ENCODE results near the gene OR51B6.
"Not testable (repeated sequence)": the region's sequence is repeated elsewhere in the genome, so short reads cannot be mapped to it uniquely, and the experiment has no call there.

The OR51B6 gene

DNA sequence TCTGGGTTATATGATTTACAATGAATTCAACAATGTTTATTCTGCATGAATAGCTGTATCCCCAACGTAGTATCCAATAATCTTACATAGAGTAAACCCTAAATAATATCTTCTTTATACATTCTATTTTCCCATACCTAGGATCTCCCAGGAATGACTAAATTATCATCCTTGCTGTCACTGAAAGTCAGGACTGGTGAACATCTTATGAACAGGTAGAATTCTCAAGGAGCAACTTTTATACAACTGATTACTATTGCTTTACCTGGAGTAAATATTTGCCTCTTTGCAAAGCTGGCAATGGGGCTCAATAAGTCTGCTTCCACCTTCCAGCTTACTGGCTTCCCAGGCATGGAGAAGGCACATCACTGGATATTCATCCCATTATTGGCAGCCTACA is at the start of gene OR51B6:
Gene OR51B6 (plus strand): TSS at position 301 of the 400 bp plus-strand sequence. CDS start 0 bp downstream, at position 301.
- in situ Hi-C loops (cut with MboI; ENCODE audit: low sequenced_read_pairs), result no loop called here

DNA sequence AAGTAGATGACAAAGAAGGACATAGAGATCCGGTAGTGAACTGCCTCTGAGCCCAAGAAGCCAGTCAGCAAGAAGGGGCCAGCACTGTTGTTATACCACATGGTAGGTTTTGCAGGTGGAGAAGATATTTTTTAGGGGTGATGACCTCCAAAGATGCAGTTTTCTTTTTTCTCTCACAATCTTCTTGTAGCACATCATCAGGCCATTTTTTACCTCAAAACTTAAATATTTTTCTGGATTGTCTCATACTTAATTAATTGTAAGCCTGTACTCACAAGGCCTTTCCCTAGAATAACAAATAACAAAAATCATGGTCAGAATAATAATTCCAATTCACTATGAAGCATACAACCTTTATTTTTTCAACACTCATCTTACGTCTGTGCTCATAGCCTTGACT is 49.5 kb upstream of the OR51B6 start, which contains the start of gene OR51B4:
Gene OR51B4 (minus strand): TSS at position 101 of the 400 bp plus-strand sequence. CDS start 0 bp downstream, at position 101.
- in situ Hi-C loops (cut with MboI; ENCODE audit: low sequenced_read_pairs), result no loop called here

DNA sequence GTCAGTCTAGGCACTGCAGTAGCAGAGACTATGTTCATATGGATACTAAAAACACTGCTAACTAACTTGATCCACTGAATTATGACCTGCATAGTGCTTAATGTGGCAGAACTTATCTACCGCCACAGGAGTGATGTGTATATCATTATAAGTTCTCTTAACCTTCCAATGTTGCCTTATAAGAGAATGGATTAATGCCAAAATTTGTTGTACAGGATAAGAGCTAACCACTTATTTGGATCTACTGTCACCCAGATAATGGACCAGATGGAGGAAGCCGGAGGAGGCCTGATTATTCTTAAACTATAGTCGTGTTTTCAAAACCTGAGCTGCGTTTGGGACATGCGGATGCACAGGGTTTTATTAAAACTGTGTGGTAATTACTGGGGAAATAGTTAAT is 47.7 kb upstream of the OR51B6 start:
- in situ Hi-C loops (cut with MboI; ENCODE audit: low sequenced_read_pairs), result no loop called here

GRCh38 chr11:5304046-5304445 is 47.3 kb upstream of the OR51B6 start:
- in situ Hi-C loops (cut with MboI; ENCODE audit: low sequenced_read_pairs), result no loop called here

DNA sequence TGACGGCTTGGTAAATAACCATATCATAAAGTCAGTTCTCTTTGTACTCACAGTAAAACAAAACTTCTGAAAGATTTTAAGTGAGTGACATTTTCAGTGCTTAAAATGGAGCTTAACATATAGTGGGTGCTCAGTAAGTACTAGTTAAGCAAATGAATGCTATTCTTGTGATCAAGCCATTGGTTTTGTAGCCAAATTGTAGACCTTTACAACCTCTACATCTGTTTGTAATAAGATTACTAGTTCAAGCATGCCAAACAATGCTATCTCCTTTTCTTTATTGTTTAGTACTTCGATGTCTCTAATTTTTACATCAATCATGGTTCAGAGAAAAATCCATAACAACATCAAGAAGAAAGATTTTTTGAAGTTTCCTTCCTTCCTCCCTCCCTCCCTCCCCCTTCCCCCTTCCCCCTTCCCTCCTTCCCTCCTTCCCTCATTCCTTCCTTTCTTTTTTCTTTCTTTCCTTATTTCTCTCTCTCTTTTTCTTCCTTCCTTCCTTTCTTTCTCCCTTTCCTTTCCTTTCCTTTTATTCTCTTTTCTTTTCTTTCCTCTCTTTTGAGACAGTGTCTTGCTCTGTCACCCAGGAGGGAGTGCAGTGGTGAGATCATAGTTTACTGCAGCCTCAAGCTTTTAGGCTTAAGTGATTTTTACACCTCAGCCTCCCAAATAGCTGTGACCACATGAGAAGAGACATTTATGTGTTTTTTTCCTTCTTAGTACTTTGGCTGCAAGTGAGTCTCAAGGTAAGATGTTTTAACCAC is 43.9 kb upstream of the OR51B6 start:
- in situ Hi-C loops (cut with MboI; ENCODE audit: low sequenced_read_pairs), result no loop called here

- in situ Hi-C loops (cut with MboI; ENCODE audit: low sequenced_read_pairs), result no loop called here
Measured at GRCh38 chr11:5310423-5310822, 40.9 kb upstream of the OR51B6 start.

DNA sequence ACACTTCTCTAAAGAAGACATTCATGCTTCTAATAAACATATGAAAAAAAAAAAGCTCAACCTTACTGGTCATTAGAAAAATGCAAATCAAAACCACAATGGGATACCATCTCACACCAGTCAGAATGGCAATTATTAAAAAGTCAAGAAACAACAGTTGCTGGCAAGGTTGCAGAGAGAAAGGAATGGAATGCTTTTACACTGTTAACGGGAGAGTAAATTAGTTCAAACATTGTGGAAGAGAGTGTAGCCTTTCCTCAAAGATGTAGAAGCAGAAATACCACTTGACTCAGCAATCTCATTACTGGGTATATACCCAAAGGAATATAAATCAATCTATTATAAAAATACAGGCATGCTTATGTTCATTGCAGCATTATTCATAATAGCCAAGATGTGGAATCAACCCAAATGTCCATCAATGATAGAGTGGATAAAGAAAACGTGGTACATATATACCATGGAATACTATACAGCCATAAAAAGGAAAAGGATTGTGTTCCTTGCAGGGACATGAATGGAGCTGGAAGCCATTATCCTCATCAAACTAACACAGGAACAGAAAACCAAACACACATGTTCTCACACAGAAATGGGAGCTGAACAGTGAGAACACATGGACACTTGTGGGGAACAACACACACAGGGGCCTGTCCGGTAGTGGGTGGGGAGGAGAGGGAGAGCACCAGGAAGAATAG is 37.8 kb upstream of the OR51B6 start:
- in situ Hi-C loops (cut with MboI; ENCODE audit: low sequenced_read_pairs), result not testable (repeated sequence)

DNA sequence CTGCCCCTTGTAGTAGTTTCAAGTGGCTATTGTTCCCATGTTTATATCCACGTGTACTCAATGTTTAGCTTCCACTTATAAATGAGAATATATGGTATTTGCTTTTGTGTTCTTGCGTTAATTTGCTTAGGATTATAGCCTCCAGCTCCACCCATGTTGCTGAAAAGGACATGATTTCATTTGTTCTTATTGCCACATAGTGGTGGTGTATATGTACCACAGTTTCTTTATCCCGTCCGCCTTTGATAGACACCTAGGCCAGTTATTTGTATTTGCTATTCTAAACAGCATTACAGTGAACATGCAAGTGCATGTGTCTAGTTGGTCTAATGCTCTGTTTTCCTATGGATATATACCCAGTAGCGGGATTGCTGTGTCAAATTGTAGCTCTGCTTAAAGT is 34.0 kb upstream of the OR51B6 start:
- in situ Hi-C loops (cut with MboI; ENCODE audit: low sequenced_read_pairs), result no loop called here

DNA sequence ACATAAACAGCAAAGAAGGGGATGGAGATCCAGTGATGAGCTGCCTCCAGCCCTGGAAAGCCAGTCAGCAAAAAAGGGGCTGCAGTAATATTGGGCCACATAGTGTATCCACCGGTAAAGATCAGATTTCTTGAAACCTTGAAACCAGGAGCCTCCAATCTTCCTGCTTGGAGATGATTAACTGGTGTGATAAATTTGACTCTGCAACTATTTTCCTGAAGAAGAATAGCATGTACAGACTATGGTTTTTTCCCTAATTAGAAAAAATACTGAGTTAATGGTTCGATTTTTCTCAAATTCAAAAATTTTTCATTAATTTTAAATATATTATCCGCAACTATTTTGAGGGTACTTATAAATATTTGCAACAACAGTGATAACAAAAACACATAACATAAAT is 27.1 kb upstream of the OR51B6 start, which contains the start of gene OR51B2:
Gene OR51B2 (minus strand): TSS at position 101 of the 400 bp plus-strand sequence. CDS start 0 bp downstream, at position 101.
- in situ Hi-C loops (cut with MboI; ENCODE audit: low sequenced_read_pairs), result no loop called here

- in situ Hi-C loops (cut with MboI; ENCODE audit: low sequenced_read_pairs), result no loop called here
Measured at GRCh38 chr11:5335170-5335569, 16.1 kb upstream of the OR51B6 start.

- in situ Hi-C loops (cut with MboI; ENCODE audit: low sequenced_read_pairs), result no loop called here
Measured at GRCh38 chr11:5336331-5336730, 15.0 kb upstream of the OR51B6 start.

DNA sequence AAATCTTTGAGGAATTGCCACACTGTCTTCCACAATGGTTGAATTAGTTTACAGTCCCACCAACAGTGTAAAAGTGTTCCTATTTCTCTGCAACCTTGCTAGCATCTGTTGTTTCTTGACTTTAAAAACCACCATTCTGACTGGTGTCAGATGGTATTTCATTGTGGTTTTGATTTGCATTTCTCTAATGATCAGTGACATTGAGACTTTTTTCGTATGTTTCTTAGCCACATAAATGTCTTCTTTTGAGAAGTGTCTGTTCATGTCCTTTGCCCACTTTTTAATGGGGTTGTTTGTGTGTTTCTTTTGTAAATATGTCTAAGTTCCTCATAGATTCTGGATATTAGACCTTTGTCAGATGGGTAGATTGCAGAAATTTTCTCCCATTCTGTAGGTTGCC is 14.1 kb upstream of the OR51B6 start:
- in situ Hi-C loops (cut with MboI; ENCODE audit: low sequenced_read_pairs), result not testable (repeated sequence)

GRCh38 chr11:5339771-5340322 is 11.5 kb upstream of the OR51B6 start:
- in situ Hi-C loops (cut with MboI; ENCODE audit: low sequenced_read_pairs), result no loop called here

DNA sequence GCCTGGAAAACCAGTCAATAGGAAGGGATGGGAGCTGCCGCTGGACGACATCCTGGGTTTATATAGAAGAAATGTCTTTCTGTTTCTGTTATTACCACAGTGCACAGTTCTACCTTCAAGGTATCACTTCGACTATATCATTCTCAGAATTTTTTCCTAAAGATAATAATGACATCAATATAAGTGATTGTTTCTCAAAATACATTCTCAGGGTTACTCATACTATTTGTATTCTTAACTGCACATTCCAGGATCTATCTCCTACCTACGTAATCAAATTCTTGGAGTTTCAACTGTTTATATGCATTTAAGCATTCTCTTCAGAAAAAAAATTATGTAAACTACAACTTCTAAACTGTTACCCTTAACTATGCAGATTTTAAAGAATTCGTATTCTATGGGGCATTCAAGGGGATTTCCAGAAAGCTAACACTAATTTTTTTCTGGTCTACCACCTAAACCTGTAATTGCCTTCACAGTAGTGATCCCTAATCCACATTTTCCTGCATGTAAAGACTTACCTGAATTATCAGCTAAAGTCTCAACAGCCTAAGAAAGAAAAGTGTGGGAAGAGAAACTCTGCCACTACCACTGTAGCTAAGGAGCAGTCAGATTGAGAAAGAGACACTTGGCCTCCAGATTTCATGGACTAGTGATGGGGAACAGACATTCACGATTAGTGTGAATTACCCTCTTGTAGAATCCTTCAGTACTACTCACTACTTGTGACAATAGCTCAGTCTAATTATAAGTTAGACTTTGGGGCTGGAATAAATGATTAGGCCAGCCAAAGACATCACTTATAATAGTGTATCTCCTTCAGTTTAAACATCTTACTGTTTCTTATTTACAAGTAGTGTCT is 7.6 kb upstream of the OR51B6 start, which contains the start of gene OR51B5:
Gene OR51B5 (minus strand): TSS at position 51 of the 862 bp plus-strand sequence. CDS start 0 bp downstream, at position 51.
- in situ Hi-C loops (cut with MboI; ENCODE audit: low sequenced_read_pairs), result no loop called here

DNA sequence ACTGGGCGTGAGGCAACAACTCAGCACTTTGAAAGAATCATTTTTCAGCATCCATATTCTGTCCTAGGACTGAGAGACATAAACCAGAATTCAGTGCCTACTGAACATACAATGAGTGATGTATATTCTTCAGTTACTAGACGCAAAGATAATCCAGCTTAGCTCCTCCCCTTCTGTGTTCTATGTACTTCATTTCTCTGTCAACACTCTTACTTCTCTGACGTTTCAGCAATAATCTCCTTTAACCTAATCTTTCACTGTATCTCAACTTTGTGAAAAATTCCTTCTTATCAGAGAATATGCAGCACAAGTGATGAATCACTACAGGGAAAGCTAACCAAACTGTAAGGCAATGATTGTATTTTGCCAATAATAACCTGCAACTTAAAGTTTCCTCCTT is 5.5 kb upstream of the OR51B6 start:
- in situ Hi-C loops (cut with MboI; ENCODE audit: low sequenced_read_pairs), result no loop called here

DNA sequence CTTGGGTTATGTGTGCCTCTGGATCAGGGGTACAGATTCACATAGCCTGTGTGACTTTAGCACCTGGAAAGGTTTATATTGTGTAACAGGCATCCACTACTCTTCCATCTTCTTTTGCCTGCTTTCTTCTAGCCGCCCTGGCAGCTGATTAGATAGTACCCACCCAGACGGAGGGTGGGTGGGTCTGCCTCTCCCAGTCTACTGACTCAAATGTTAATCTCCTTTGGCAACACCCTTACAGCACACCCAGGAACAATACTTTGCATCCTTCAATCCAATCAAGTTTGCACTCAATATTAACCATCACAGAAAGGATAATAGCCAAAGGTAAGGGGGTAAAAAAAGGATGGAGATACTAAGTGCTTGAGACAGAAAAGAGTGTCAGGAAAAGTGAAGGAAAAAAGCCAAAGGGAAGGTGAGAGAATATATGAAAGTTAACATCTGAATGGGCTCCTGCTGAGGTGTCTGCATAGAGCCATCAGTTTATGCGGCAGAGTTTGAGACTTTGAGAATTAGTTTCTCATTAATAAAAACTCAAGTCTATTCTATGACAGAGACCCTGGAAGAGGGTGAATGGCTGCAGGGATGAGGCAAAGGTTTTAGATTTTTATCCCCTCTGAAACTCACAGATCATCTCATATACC is 2.6 kb upstream of the OR51B6 start:
- in situ Hi-C loops (cut with MboI; ENCODE audit: low sequenced_read_pairs), result no loop called here

GRCh38 chr11:5349550-5349949 is 1.8 kb upstream of the OR51B6 start:
- in situ Hi-C loops (cut with MboI; ENCODE audit: low sequenced_read_pairs), result no loop called here

DNA sequence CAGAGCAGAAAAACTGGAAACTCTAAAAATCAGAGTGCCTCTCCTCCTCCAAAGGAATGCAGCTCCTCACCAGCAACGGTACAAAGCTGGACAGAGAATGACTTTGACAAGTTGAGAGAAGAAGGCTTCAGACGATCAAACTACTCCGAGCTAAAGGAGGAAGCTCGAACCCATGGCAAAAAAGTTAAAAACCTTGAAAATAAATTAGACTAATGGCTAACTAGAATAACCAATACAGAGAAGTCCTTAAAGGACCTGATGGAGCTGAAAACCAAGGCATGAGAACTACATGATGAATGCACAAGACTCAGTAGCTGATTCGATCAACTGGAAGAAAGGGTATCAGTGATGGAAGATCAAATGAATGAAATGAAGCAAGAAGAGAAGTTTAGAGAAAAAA is 4.7 kb downstream of the OR51B6 start:
- in situ Hi-C loops (cut with MboI; ENCODE audit: low sequenced_read_pairs), result not testable (repeated sequence)

- in situ Hi-C loops (cut with MboI; ENCODE audit: low sequenced_read_pairs), result no loop called here
Measured at GRCh38 chr11:5362017-5362625, 10.8 kb downstream of the OR51B6 start.

- in situ Hi-C loops (cut with MboI; ENCODE audit: low sequenced_read_pairs), result no loop called here
Measured at GRCh38 chr11:5363679-5364078, 12.4 kb downstream of the OR51B6 start.

Data from HL-60/S4 treated with phorbol 12-myristate 13-acetate at 8.2 ng/mL for 4 days and 3 days (cell line).